Epithelial cell of prostate (primary cell): ENCODE results near the gene ICA1L.
"Not testable (repeated sequence)": the region's sequence is repeated elsewhere in the genome, so short reads cannot be mapped to it uniquely, and the experiment has no call there.

Experiments used
- DNase-seq: peaks from one replicate; pipeline ENCODE4 v3.0.0-alpha.2; 2011; ENCODE audit warnings: low read depth, low spot score
- H3K27ac ChIP-seq: fragments of 450-650 bp; 2 replicates; pipeline ENCODE4 v1.5.1; 2017; ENCODE audit warnings: mild to moderate bottlenecking

Gene ICA1L

GRCh38 chr2:202871300-202872141, at the start of gene ICA1L:
TSS of gene ICA1L (minus strand) at chr2:202871766. CDS start at chr2:202829009, 42,757 bp downstream.
- H3K27ac ChIP-seq: peak within 1 kb of the TSS; percentile 64
- DNase-seq: no peak

- H3K27ac ChIP-seq: no peak overlapping the region
- DNase-seq: no peak
Observed at GRCh38 chr2:202918860-202919259, 47.3 kb upstream of the ICA1L start.

GRCh38 chr2:202912342-202913201, 41.0 kb upstream of the ICA1L start:
- peak overlapping the region; percentile 93 for H3K27ac ChIP-seq
- DNase-seq: not testable (repeated sequence)

GRCh38 chr2:202911512-202912341, 40.2 kb upstream of the ICA1L start, which contains the start of the genes CARF and WDR12:
TSS of gene CARF (plus strand) at chr2:202912275. CDS start at chr2:202941903, 29,628 bp downstream.
TSS of gene WDR12 (minus strand) at chr2:202911673. CDS start at chr2:202911476, 197 bp downstream.
- H3K27ac ChIP-seq: peak within 1 kb of the TSS; percentile 93
- peak; percentile 62 for DNase-seq

GRCh38 chr2:202911203-202911511, 39.6 kb upstream of the ICA1L start:
- no peak for DNase-seq
- H3K27ac ChIP-seq: peak overlapping the region; percentile 93

GRCh38 chr2:202910698-202911097, 39.1 kb upstream of the ICA1L start:
- DNase-seq: no peak
- H3K27ac ChIP-seq: no peak overlapping the region

- not testable (repeated sequence) for H3K27ac ChIP-seq, DNase-seq
Observed at GRCh38 chr2:202910250-202910649, 38.7 kb upstream of the ICA1L start.

- no peak overlapping the region for H3K27ac ChIP-seq
- DNase-seq: no peak
Observed at GRCh38 chr2:202909394-202910192, 38.0 kb upstream of the ICA1L start.

GRCh38 chr2:202908186-202908585, 36.6 kb upstream of the ICA1L start:
- H3K27ac ChIP-seq: no peak overlapping the region
- DNase-seq: no peak

- DNase-seq, H3K27ac ChIP-seq: not testable (repeated sequence)
Observed at GRCh38 chr2:202905507-202905906, 33.9 kb upstream of the ICA1L start.

GRCh38 chr2:202885190-202885589, 13.6 kb upstream of the ICA1L start:
- no peak overlapping the region for H3K27ac ChIP-seq
- DNase-seq: no peak

GRCh38 chr2:202883987-202884675, 12.6 kb upstream of the ICA1L start:
- H3K27ac ChIP-seq: no peak overlapping the region
- DNase-seq: no peak

- H3K27ac ChIP-seq: no peak overlapping the region
- DNase-seq: no peak
Observed at GRCh38 chr2:202881570-202881969, 10.0 kb upstream of the ICA1L start.

GRCh38 chr2:202877699-202878098, 6.1 kb upstream of the ICA1L start:
- no peak for DNase-seq

GRCh38 chr2:202870431-202871299, 901 bp downstream of the ICA1L start:
- no peak for DNase-seq
- peak overlapping the region; percentile 64 for H3K27ac ChIP-seq

More at GRCh38 chr2:202877699-202878098, 6.1 kb upstream of the ICA1L start:
- H3K27ac ChIP-seq: no peak overlapping the region

- no peak for DNase-seq
- no peak overlapping the region for H3K27ac ChIP-seq
Observed at GRCh38 chr2:202861987-202862386, 9.6 kb downstream of the ICA1L start.

- no peak for DNase-seq
- no peak overlapping the region for H3K27ac ChIP-seq
Observed at GRCh38 chr2:202858601-202859000, 13.0 kb downstream of the ICA1L start.

GRCh38 chr2:202849343-202849742, 22.2 kb downstream of the ICA1L start:
- DNase-seq, H3K27ac ChIP-seq: not testable (repeated sequence)
